HUES6 (cell line): ENCODE data around the gene JADE2.

Experiments
- H3K27ac ChIP-seq: 2 replicates; pipeline ENCODE4 v1.7.0; 2013; ENCODE audit warnings: low read depth, mild to moderate bottlenecking, low read length, inconsistent platforms
- H3K27me3 ChIP-seq: 2 replicates; pipeline ENCODE4 v1.6.1; 2013; ENCODE audit warnings: low read length; ENCODE audit not compliant: control insufficient read depth, insufficient read depth
- H3K36me3 ChIP-seq: 2 replicates; pipeline ENCODE4 v1.6.1; 2013; ENCODE audit warnings: low read length; ENCODE audit not compliant: control insufficient read depth, insufficient read depth
- H3K4me1 ChIP-seq: 2 replicates; pipeline ENCODE4 v1.6.1; 2013; ENCODE audit warnings: low read length; ENCODE audit not compliant: control insufficient read depth, insufficient read depth
- H3K4me3 ChIP-seq: 2 replicates; pipeline ENCODE4 v1.5.1; 2013; ENCODE audit warnings: low read depth, low read length
- H3K9ac ChIP-seq: one replicate; pipeline ENCODE4 v1.6.1; 2013; ENCODE audit warnings: mild to moderate bottlenecking, low read length
- H3K9me3 ChIP-seq: 2 replicates; pipeline ENCODE4 v1.6.1; 2013; ENCODE audit warnings: low read depth, low read length; ENCODE audit not compliant: control insufficient read depth, insufficient read depth

Gene JADE2

GRCh38 chr5:134565791-134566740 is 40.6 kb downstream of the JADE2 start:
- H3K9ac ChIP-seq: no peak overlapping the region
- H3K4me1 ChIP-seq: peaks cover 2% of the 10 kb centered on the region; the same call in 1 of the 2 replicates
- no peak overlapping the region for H3K4me3 ChIP-seq
- H3K27ac ChIP-seq: no peak overlapping the region
- peaks cover 100% of the 10 kb centered on the region for H3K36me3 ChIP-seq
- no peaks in the 10 kb centered on the region for H3K9me3 ChIP-seq
- H3K27me3 ChIP-seq: no peaks in the 10 kb centered on the region

DNA sequence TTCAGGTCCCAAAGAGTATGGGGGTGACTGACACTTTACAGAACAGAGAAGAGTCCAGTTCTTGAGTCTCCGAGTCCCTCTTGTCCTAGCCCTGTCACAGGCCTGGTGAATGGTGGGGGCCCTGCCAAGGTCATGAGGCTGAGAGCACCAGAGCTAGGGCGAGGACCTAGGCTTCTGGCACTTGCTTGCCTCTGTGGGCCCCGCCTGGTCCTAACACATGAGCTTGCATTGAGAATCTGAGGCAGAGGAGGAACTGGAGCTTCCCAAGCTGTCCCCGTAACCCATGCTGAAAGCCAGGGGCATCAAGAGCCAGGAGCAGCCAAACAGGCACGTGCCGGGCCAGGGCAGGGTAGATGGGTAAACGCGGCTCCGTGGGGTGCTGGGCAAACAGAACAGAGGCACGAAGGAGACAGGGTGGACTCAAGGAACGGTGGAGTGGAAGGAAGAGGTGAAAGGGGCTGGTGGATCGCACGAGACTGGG is 41.3 kb downstream of the JADE2 start:
- H3K9me3 ChIP-seq: no peaks in the 10 kb centered on the region
- peaks cover 2% of the 10 kb centered on the region; the same call in 1 of the 2 replicates for H3K4me1 ChIP-seq
- no peak overlapping the region for H3K4me3 ChIP-seq
- H3K27me3 ChIP-seq: no peaks in the 10 kb centered on the region
- H3K27ac ChIP-seq: no peak overlapping the region
- H3K36me3 ChIP-seq: peaks cover 99% of the 10 kb centered on the region
- no peak overlapping the region for H3K9ac ChIP-seq

GRCh38 chr5:134567641-134568336 is 42.3 kb downstream of the JADE2 start:
- H3K27ac ChIP-seq: no peak overlapping the region
- H3K9ac ChIP-seq: no peak overlapping the region
- H3K4me3 ChIP-seq: no peak overlapping the region
- H3K27me3 ChIP-seq: no peaks in the 10 kb centered on the region
- no peaks in the 10 kb centered on the region for H3K4me1 ChIP-seq
- H3K36me3 ChIP-seq: peaks cover 99% of the 10 kb centered on the region
- H3K9me3 ChIP-seq: no peaks in the 10 kb centered on the region

DNA sequence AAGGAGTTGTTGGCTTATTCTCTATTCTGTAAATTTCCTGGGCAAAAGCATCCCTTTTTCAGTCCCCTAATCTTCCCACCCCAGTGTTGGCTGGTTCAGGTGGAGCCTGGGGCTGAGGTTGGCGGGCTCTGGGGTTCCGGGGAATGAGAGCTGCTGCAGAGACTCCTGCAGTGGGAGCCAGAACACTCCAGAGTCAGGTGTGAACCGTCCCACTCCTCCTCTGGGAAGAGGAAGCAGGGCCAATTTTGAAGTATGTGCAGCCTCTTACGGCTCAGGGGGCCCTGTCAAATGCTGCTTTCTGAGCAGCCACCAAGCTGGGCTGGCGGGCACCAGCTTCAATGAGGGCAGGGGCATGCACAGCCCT is 42.8 kb downstream of the JADE2 start:
- H3K9ac ChIP-seq: no peak overlapping the region
- no peak overlapping the region for H3K27ac ChIP-seq
- H3K9me3 ChIP-seq: no peaks in the 10 kb centered on the region

GRCh38 chr5:134568761-134569695 is 43.6 kb downstream of the JADE2 start:
- Histone ChIP-seq H3K27ac (no peak overlapping the region), H3K4me1 (no peaks in the 10 kb centered on the region), H3K36me3 (peaks cover 99% of the 10 kb centered on the region), H3K9ac (no peak overlapping the region), H3K9me3 (no peaks in the 10 kb centered on the region), H3K4me3 (no peak overlapping the region), H3K27me3 (no peaks in the 10 kb centered on the region)

More for the DNA sequence above, 42.8 kb downstream of the JADE2 start:
- peaks cover 99% of the 10 kb centered on the region for H3K36me3 ChIP-seq
- no peaks in the 10 kb centered on the region for H3K4me1 ChIP-seq
- no peak overlapping the region for H3K4me3 ChIP-seq
- H3K27me3 ChIP-seq: no peaks in the 10 kb centered on the region

GRCh38 chr5:134569758-134570364 is 44.4 kb downstream of the JADE2 start:
- H3K4me3 ChIP-seq: no peak overlapping the region
- no peak overlapping the region for H3K27ac ChIP-seq
- no peak overlapping the region for H3K9ac ChIP-seq
- no peaks in the 10 kb centered on the region for H3K27me3 ChIP-seq
- H3K9me3 ChIP-seq: no peaks in the 10 kb centered on the region
- no peaks in the 10 kb centered on the region for H3K4me1 ChIP-seq
- peaks cover 99% of the 10 kb centered on the region for H3K36me3 ChIP-seq

DNA sequence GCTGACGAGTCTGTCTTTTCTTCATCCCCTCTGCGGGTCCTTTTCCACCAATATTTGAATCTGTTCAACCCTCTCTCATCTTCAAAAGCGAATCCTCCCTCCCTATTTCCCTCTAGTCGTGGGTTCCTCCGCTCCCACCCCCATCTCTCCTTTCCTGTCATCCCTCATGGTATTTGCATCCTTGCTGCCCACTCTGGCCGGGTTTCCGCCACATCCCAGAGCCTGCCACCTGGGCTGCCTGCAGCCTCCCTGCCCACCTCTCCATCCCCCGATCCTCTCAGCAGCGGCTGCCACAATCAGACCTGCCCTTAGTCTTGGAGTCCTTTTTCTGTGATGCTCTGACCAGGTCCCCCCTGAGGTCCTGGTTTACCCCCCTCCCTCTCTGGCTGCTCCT is 44.9 kb downstream of the JADE2 start:
- Histone ChIP-seq H3K4me3 (no peak overlapping the region), H3K27me3 (no peaks in the 10 kb centered on the region), H3K27ac (no peak overlapping the region), H3K4me1 (no peaks in the 10 kb centered on the region), H3K9me3 (no peaks in the 10 kb centered on the region), H3K9ac (no peak overlapping the region), H3K36me3 (peaks cover 99% of the 10 kb centered on the region)

DNA sequence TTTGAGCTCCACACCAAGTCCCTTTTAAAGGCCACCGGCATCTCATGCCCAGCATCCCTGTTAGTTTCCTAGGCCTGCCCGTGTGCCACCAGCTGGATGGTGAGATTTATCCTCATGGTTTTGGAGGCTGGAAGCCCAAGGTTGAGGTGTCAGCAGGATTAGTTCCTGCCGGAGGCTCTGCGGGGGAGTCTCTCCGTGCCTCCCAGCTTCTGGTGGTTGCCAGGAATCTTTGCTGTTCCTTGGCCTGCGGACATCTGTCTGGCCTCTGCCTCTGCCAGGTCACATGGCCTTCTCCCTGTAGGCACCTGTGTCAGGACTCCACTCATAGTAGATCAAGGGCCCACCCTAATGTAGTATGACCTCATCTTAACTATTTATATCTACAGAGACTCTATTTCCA is 45.4 kb downstream of the JADE2 start:
- H3K36me3 ChIP-seq: peaks cover 97% of the 10 kb centered on the region
- H3K4me3 ChIP-seq: no peak overlapping the region
- no peaks in the 10 kb centered on the region for H3K27me3 ChIP-seq
- no peak overlapping the region for H3K9ac ChIP-seq
- H3K4me1 ChIP-seq: no peaks in the 10 kb centered on the region
- no peaks in the 10 kb centered on the region for H3K9me3 ChIP-seq
- H3K27ac ChIP-seq: no peak overlapping the region

DNA sequence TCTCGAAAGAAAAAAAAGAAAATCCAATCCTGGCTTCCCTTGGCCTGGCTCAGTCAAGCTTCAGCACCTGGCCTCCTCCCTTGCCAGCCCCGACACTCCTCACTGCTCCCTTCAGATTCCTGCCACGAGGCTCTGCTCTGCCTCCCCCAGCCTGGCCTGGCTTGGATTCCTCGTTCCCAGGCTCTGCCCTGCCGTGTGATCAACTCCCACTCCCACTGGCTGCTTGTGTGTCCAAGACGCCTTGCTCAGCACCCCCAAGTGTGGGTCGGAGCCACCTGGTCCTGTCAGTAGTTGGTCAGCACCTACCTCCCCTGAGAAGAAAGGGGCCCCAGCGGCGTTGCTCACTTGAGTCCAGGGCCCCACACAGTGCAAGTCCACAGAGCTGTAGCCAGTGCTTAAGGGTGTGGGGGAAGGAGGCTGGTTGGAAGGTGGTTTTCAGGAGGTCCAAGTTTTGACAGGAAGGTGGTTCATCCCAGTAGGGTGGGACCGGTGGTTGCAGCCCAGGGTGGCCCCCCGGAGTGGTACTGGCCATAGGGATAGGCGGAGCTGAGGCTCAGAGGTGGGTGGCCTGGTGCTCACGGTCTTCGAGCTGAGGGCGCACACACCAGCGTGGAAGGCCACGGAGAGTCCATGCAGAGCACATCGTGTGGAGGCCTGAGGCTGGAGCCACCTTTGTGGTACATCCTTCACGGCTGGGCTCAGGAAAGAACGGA is 46.4 kb downstream of the JADE2 start:
- no peak overlapping the region; the same call in 1 of the 2 replicates for H3K27ac ChIP-seq
- H3K4me1 ChIP-seq: no peaks in the 10 kb centered on the region; the same call in 1 of the 2 replicates
- H3K9me3 ChIP-seq: no peaks in the 10 kb centered on the region
- no peaks in the 10 kb centered on the region for H3K27me3 ChIP-seq
- H3K9ac ChIP-seq: no peak overlapping the region
- H3K4me3 ChIP-seq: no peak overlapping the region
- H3K36me3 ChIP-seq: peaks cover 97% of the 10 kb centered on the region

DNA sequence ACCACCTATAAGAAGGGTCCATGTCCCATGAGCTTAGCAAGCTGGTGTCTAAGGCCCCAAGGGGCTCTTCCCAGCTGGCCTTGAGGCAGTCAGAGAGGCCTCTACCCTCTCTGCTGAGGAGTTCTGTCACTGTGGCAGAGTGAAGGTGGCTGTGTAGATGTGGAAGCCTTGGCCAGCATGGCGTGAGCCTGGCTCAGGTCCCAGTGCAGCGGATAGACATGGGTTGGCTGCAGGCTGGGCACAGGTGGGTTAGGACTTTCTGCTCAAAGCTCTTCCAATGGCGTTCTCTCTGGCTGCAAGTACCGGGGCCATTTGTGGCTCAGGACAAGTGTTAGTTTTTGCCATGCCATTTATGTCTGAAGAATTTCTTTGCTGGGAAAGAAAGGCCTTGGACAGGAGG is 47.3 kb downstream of the JADE2 start:
- Histone ChIP-seq H3K27ac (no peak overlapping the region), H3K4me1 (no peaks in the 10 kb centered on the region; the same call in 1 of the 2 replicates), H3K9ac (no peak overlapping the region), H3K27me3 (no peaks in the 10 kb centered on the region), H3K9me3 (no peaks in the 10 kb centered on the region), H3K4me3 (no peak overlapping the region), H3K36me3 (peaks cover 93% of the 10 kb centered on the region)
